Memory B cell (primary cell): ENCODE data around the gene CYP3A7.
"Not testable (repeated sequence)": the region's sequence is repeated elsewhere in the genome, so short reads cannot be mapped to it uniquely, and the experiment has no call there.

Experiments
- ATAC-seq: fragments of 150-1000 bp; cut with Tn5 transposase; 2 replicates; pipeline ENCODE4 v1.10.0; 2021; ENCODE audit warnings: low read depth, mild to moderate bottlenecking, moderate library complexity
- DNase-seq, 2 donors: peaks; one replicate each; pipeline ENCODE4 v3.0.0; 2022; ENCODE audit warnings: low spot score in 2 of 2
- H3K27ac Mint-ChIP-seq: one replicate; pipeline ENCODE4 v1.8.0; 2022; ENCODE audit warnings: mild to moderate bottlenecking, moderate library complexity, mixed read lengths
- H3K27me3 Mint-ChIP-seq: one replicate; pipeline ENCODE4 v1.8.0; 2022; ENCODE audit warnings: mixed read lengths
- H3K36me3 Mint-ChIP-seq: one replicate; pipeline ENCODE4 v1.8.0; 2022; ENCODE audit warnings: mild to moderate bottlenecking, mixed read lengths
- H3K4me1 Mint-ChIP-seq: one replicate; pipeline ENCODE4 v1.8.0; 2022; ENCODE audit warnings: mixed read lengths
- H3K4me3 Mint-ChIP-seq: one replicate; pipeline ENCODE4 v1.8.0; 2022; ENCODE audit warnings: mild to moderate bottlenecking, moderate library complexity, mixed read lengths
- H3K9me3 Mint-ChIP-seq: one replicate; pipeline ENCODE4 v1.8.0; 2022; ENCODE audit warnings: mixed read lengths

Gene CYP3A7

DNA sequence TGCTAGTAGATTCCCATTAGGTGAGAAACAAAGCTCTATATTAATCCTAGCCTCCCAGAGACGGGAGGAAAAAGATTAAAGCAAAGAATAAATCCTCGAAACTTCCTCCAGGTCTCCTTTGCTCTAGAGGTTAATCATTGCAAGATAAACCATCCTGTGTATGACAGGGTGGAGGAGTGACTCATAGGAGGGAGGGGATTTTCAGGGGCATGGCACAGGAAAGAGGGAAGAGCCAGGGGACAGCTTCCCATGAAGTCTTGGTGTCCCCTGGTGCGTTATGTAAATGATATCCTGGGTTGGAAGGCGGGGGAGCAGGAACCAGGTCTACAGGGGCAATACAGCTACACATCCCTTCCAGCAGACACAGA, 56.0 kb downstream of the CYP3A7 start:
- Mint-ChIP-seq H3K9me3 (peaks cover 4% of the 10 kb centered on the region), H3K4me1 (peaks cover 2% of the 10 kb centered on the region), H3K36me3 (peaks cover 16% of the 10 kb centered on the region), H3K27ac (no peak overlapping the region), H3K4me3 (no peak overlapping the region), H3K27me3 (peaks cover 2% of the 10 kb centered on the region)
- ATAC-seq, result no peak
- no peak for DNase-seq

DNA sequence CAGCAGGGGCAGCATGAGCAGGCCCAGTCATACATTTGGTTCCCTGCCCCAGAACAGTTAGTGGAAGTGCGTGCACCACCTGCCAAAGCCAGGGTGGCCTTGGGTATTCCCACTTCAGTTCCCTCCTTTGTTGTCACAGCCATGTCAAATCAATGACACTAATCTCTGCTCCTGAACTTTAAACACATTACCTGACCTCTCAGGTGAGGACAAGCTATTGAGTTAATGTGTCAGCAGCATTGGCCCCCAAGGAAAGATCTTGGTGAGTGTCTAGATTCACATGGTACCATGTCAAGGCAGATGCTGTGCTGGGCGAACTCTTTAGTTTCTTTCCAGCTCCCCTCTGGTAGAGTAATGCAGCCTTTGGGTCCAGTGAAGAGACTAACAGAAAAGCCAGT, 57.3 kb downstream of the CYP3A7 start:
- ATAC-seq, result no peak
- Mint-ChIP-seq H3K27ac (no peak overlapping the region), H3K4me3 (no peak overlapping the region), H3K9me3 (peaks cover 4% of the 10 kb centered on the region), H3K27me3 (peaks cover 2% of the 10 kb centered on the region), H3K36me3 (peaks cover 9% of the 10 kb centered on the region), H3K4me1 (peaks cover 2% of the 10 kb centered on the region)
- no peak for DNase-seq

DNA sequence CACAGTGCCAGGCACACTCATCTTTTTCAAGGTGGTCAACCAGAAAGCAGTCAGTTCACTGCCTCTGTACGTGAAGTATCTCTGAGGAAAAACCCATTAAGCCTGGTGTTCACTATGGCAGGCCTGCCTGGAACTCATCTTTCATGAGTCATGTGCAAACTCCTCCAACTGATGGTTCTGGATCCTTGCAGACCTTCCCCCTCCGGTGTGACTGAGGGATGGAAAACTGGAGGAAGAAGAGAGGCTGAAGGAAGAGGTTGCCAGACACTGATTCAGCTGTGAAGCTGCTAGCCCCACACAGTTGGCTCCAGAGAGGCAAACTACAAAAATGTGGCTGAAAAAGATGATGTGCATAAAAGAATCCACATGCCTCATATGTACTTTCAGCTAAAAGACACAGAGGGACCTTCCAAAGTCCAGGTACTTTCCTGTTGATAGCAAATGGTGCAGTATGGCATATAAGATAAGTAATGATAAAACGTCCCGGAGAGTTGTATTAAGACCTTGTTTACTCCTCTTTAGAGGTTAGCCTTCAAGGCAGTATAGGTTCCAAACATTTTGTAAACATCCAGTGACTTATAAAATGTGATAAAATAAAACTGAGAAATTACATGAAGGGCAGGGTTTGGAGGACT, 57.9 kb downstream of the CYP3A7 start:
- no peak for DNase-seq
- Mint-ChIP-seq H3K4me1 (peaks cover 2% of the 10 kb centered on the region), H3K4me3 (no peak overlapping the region), H3K9me3 (peaks cover 2% of the 10 kb centered on the region), H3K27ac (no peak overlapping the region), H3K36me3 (peaks cover 5% of the 10 kb centered on the region), H3K27me3 (peaks cover 2% of the 10 kb centered on the region)
- no peak for ATAC-seq

DNA sequence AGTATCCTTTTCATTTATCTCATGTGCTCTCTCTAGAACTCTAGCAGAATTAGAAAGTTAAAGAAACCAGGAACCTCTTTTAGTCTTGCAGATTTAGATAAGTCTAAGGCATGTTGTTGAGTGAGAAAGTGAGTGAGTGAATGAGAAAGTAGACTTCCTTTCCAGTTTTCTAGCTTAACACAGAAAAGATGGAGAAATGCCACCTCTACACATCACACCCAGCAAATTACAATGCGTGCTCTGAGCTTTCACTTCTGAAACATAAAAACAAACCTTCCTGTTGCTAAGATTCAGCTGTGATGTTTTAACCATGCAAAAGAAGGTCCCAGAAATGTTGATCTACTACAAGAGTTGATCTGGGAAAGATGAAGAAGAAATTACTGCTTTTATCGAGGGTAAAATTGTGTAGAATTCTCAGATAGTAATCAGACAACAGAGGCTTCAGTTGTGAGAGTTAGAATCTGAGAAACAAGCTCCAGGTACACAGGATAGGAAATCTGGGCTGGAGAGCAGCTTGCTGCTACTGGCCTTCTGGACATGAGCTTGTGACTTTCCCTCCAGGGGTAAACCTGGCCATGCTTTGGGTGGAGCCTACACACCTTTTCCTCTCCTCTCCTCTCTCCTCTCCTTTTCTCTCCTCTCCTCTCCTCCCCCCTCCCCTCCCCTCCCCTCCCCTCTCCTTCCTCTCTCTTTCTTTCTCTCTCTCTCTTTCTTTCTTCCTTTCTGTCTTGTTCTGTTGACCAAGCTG, 59.8 kb downstream of the CYP3A7 start:
- Mint-ChIP-seq H3K27me3 (peaks cover 2% of the 10 kb centered on the region), H3K9me3 (no peaks in the 10 kb centered on the region), H3K4me1 (peaks cover 2% of the 10 kb centered on the region), H3K4me3 (no peak overlapping the region), H3K36me3 (no peaks in the 10 kb centered on the region), H3K27ac (peak overlapping the region; percentile 15)
- ATAC-seq, result no peak
- DNase-seq, result no peak

DNA sequence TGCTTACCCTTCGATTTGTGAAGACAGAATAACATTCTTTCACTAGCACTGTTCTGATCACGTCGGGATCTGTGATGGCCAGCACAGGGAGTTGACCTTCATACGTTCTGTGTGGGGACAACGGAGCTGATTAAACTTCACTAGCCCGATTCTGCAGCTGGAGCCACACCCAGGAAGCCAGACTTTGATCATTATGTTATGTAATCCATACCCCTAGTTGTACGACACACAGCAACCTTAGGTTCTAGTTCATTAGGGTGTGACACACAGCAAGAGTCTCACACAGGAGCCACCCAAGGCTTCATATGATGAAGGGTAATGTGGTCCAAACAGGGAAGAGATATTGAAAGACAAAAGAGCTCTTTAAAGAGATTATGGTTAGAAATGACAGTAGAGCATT, 62.4 kb downstream of the CYP3A7 start:
- H3K4me1 Mint-ChIP-seq, result peaks cover 2% of the 10 kb centered on the region
- peaks cover 6% of the 10 kb centered on the region for H3K36me3 Mint-ChIP-seq
- peaks cover 2% of the 10 kb centered on the region for H3K27me3 Mint-ChIP-seq
- ATAC-seq (no peak), DNase-seq (no peak)
- H3K27ac Mint-ChIP-seq, result no peak overlapping the region
- no peaks in the 10 kb centered on the region for H3K9me3 Mint-ChIP-seq
- no peak overlapping the region for H3K4me3 Mint-ChIP-seq

DNA sequence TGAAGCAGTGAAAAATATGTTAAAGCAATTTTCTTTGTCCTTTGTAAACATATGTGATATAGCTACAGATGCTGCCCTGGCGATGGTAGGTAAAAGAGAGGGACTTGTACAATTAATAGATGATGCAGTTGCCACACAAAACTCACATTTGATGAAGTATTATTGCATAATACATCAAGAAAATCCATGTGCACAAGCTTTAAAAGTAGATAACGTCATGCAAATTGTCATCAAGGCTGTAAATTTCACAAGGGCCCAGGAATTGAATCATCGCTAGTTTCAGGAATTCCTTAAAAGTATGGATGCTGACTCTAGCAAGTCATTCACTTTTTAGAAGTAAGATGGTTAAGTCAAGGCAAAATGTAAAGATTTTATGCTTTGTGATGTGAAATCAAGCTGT, 65.2 kb downstream of the CYP3A7 start:
- Mint-ChIP-seq H3K4me1 (no peaks in the 10 kb centered on the region), H3K36me3 (peaks cover 6% of the 10 kb centered on the region), H3K9me3 (no peaks in the 10 kb centered on the region), H3K27ac (no peak overlapping the region), H3K27me3 (no peaks in the 10 kb centered on the region), H3K4me3 (no peak overlapping the region)
- ATAC-seq (no peak), DNase-seq (no peak)

DNA sequence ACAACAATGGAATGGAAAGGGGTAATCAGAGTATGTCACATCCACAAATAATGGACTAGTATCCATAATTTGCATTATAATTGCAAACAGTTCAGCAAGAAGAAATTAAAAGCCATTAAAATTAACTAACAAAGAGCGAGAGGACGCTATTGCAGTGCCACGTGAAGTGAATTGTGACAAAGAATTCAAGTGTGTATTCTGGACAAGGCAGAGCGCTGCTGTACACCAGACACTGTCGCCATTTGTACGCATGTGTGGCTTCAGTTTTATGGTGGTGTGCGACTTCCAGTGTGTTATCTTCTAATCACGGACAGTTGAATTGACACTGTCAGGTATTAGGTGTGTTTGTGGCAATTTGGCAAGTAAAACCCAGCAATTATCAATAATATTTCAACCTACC, 66.5 kb downstream of the CYP3A7 start:
- no peak for DNase-seq
- Mint-ChIP-seq H3K27me3 (no peaks in the 10 kb centered on the region), H3K9me3 (no peaks in the 10 kb centered on the region), H3K27ac (no peak overlapping the region), H3K4me3 (no peak overlapping the region), H3K36me3 (peaks cover 14% of the 10 kb centered on the region), H3K4me1 (no peaks in the 10 kb centered on the region)
- no peak for ATAC-seq

DNA sequence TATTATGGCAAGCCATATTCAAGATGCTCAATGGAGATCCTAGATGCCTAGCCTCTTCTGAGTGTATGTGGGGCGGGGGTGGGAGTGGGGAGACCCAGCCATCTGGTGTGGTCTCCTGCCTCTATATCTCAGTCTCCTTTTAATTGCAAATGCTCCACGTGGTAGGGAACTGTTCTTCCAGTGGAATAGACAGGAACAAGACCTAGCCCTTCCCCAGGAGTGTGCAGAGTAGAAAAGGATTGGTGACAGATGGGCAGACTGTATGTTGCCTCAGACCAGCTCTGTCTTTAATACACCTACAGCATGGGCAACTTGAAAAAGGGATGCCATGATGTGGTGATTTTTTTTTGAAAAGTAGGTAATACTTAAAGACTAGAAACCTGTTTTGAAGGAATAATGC, 67.8 kb downstream of the CYP3A7 start:
- H3K36me3 Mint-ChIP-seq, result peaks cover 19% of the 10 kb centered on the region
- DNase-seq, result no peak
- no peaks in the 10 kb centered on the region for H3K27me3 Mint-ChIP-seq
- no peak for ATAC-seq
- H3K4me3 Mint-ChIP-seq, result no peak overlapping the region
- H3K9me3 Mint-ChIP-seq, result no peaks in the 10 kb centered on the region
- no peak overlapping the region for H3K27ac Mint-ChIP-seq
- no peaks in the 10 kb centered on the region for H3K4me1 Mint-ChIP-seq

DNA sequence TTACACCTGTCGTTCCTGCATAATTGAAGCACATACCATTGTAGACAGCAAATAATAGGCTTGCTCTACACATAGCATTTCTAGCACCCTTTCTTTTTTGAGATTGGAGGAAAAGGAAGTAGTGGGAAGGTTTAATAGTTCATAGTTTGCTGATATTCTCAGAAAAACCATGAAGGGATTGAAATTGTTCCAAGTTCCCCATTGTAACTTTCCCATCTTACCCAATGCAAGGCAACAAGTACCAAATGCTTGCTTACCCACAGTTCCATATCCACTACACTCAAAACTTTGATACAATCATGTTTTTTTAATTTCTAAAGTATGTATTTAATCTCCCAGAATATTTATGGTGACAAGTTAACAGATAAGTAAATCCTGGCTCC, 69.0 kb downstream of the CYP3A7 start:
- H3K9me3 Mint-ChIP-seq, result no peaks in the 10 kb centered on the region
- H3K27me3 Mint-ChIP-seq, result no peaks in the 10 kb centered on the region
- no peaks in the 10 kb centered on the region for H3K4me1 Mint-ChIP-seq
- no peak for DNase-seq
- ATAC-seq, result no peak
- no peak overlapping the region for H3K4me3 Mint-ChIP-seq
- peaks cover 22% of the 10 kb centered on the region for H3K36me3 Mint-ChIP-seq
- H3K27ac Mint-ChIP-seq, result no peak overlapping the region

DNA sequence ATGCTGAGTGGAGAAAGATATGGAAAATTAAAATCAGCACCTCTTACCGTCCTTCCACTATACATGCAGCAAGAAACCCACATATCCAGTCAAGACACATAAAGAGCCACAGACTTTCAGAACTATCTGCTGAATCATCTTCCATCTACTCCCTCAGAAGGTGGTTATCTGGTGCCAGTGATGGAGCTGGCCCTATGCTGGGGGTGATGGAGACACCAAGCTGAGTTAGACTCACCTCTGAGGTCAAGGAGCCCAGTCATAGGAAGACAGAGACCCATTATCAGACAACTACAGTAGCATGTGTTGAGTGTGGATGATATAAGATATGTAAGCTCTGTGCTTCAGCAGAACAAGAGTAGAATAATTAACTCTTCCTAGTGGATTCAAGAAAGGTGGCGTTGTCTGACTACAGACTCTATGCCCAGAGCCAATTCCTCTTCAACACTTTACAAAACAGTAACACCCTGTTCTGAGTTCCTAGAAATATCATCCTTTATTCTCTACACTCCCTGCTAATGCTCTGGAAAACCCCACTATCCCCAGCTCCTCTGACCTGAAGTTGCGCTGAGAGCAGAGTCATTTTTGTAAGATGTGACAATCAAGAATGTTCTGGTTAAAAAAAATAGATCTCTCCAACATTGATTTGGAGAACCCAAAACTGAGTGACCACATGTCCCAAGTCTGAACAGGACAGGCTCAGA, 69.5 kb downstream of the CYP3A7 start:
- no peak for DNase-seq

DNA sequence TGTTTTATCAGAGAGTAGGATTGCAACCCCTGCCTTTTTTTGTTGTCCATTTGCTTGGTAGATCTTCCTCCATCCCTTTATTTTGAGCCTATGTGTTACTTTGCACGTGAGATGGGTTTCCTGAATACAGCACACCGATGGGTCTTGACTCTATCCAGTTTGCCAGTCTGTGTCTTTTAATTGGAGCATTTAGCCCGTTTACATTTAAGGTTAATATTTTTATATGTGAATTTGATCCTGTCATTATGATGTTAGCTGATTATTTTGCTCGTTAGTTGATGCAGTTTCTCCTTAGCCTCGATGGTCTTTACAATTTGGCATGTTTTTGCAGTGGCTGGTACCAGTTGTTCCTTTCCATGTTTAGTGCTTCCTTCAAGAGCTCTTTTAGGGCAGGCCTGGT, 77.1 kb downstream of the CYP3A7 start:
- H3K4me3 Mint-ChIP-seq, H3K9me3 Mint-ChIP-seq, ATAC-seq, H3K27me3 Mint-ChIP-seq, H3K4me1 Mint-ChIP-seq, H3K27ac Mint-ChIP-seq, DNase-seq: not testable (repeated sequence)
- peaks cover 34% of the 10 kb centered on the region for H3K36me3 Mint-ChIP-seq

More for the DNA sequence above, 69.5 kb downstream of the CYP3A7 start:
- no peak for ATAC-seq
- no peaks in the 10 kb centered on the region for H3K27me3 Mint-ChIP-seq
- H3K4me1 Mint-ChIP-seq, result no peaks in the 10 kb centered on the region
- H3K9me3 Mint-ChIP-seq, result no peaks in the 10 kb centered on the region
- no peak overlapping the region for H3K4me3 Mint-ChIP-seq
- H3K36me3 Mint-ChIP-seq, result peaks cover 24% of the 10 kb centered on the region
- no peak overlapping the region for H3K27ac Mint-ChIP-seq
